Measurements from ENCODE around the gene OSGEP.

- TF ChIP-seq, protein P1, sequence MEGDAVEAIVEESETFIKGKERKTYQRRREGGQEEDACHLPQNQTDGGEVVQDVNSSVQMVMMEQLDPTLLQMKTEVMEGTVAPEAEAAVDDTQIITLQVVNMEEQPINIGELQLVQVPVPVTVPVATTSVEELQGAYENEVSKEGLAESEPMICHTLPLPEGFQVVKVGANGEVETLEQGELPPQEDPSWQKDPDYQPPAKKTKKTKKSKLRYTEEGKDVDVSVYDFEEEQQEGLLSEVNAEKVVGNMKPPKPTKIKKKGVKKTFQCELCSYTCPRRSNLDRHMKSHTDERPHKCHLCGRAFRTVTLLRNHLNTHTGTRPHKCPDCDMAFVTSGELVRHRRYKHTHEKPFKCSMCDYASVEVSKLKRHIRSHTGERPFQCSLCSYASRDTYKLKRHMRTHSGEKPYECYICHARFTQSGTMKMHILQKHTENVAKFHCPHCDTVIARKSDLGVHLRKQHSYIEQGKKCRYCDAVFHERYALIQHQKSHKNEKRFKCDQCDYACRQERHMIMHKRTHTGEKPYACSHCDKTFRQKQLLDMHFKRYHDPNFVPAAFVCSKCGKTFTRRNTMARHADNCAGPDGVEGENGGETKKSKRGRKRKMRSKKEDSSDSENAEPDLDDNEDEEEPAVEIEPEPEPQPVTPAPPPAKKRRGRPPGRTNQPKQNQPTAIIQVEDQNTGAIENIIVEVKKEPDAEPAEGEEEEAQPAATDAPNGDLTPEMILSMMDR (IDR thresholded peaks at IDR 0.05; ENCODE audit: insufficient read depth, low read length): no peak
- TF ChIP-seq REST (IDR thresholded peaks at IDR 0.05; ENCODE audit: insufficient replicate concordance, low read depth) (no peak), POLR2AphosphoS5 (IDR thresholded peaks at IDR 0.05; ENCODE audit: low read depth) (no peak), SPI1 (IDR thresholded peaks at IDR 0.05; ENCODE audit: borderline replicate concordance, low read depth) (no peak), GABPA (IDR thresholded peaks at IDR 0.05; ENCODE audit: low read depth) (no peak)
Observed at GRCh38 chr14:20397511-20397910, 57.1 kb downstream of the OSGEP start.

Data from HL-60 (cell line).